Osteoblast (primary cell): ENCODE measurements around the gene CFAP77. TPM values are rescaled to one million over a fixed set of nuclear protein-coding genes. Genes with fewer than 3 reads are reported as not detected.

Experiments used
- DNase-seq: peaks from one replicate; pipeline ENCODE4 v3.0.0; 2011; ENCODE audit warnings: low spot score, mixed read lengths; ENCODE audit not compliant: insufficient read length; ENCODE audit errors: missing footprints
- H2AFZ ChIP-seq: 2 replicates; pipeline ENCODE4 v1.6.0; 2011; ENCODE audit warnings: mild to moderate bottlenecking, low read length
- H3K27ac ChIP-seq: 2 replicates; pipeline ENCODE4 v1.5.1; 2011; ENCODE audit warnings: mild to moderate bottlenecking, low read depth, low read length, moderate library complexity
- H3K27me3 ChIP-seq: 2 replicates; pipeline ENCODE4 v1.6.0; 2012; ENCODE audit warnings: mild to moderate bottlenecking, control low read depth, inconsistent platforms, low read length, moderate library complexity; ENCODE audit not compliant: insufficient read depth
- H3K36me3 ChIP-seq: 2 replicates; pipeline ENCODE4 v1.5.1; 2011; ENCODE audit warnings: mild to moderate bottlenecking, low read length, control low read depth, moderate library complexity; ENCODE audit not compliant: insufficient read depth
- H3K4me1 ChIP-seq: 2 replicates; pipeline ENCODE4 v1.5.1; 2011; ENCODE audit warnings: mild to moderate bottlenecking, low read length, control low read depth, moderate library complexity; ENCODE audit not compliant: insufficient read depth
- H3K4me2 ChIP-seq: 2 replicates; pipeline ENCODE4 v1.6.0; 2011; ENCODE audit warnings: mild to moderate bottlenecking, low read length; ENCODE audit not compliant: insufficient read depth
- H3K4me3 ChIP-seq: fragments of 200-600 bp; sonication (generic); 3 replicates; pipeline ENCODE4 v1.5.1; 2012; ENCODE audit warnings: mild to moderate bottlenecking, low read length, inconsistent platforms; ENCODE audit not compliant: insufficient read depth
- H3K79me2 ChIP-seq: 2 replicates; pipeline ENCODE4 v1.6.0; 2012; ENCODE audit warnings: mild to moderate bottlenecking, low read length, control low read depth, inconsistent platforms; ENCODE audit not compliant: insufficient read depth
- H3K9me3 ChIP-seq: 2 replicates; pipeline ENCODE4 v1.5.1; 2011; ENCODE audit warnings: low read depth, low read length, control low read depth
- H4K20me1 ChIP-seq: 2 replicates; pipeline ENCODE4 v1.6.0; 2012; ENCODE audit warnings: mild to moderate bottlenecking, low read length, control low read depth; ENCODE audit not compliant: insufficient read depth
- total RNA-seq: library from RNA; depleted of rRNA; stranded (reverse); fragments of >200 nt; gene quantifications from 2 replicates; pipeline ENCODE4 v1.2.3, GENCODE V29; 2012
- TF ChIP-seq, protein P1 (sequence below): IDR thresholded peaks from 2 replicates; pipeline ENCODE4 v1.5.1; 2011; ENCODE audit warnings: mild to moderate bottlenecking, low read depth, low read length, moderate library complexity; ENCODE audit errors: extremely low read depth

Gene CFAP77
- total RNA-seq, 1 donor, result 0.36 TPM

DNA sequence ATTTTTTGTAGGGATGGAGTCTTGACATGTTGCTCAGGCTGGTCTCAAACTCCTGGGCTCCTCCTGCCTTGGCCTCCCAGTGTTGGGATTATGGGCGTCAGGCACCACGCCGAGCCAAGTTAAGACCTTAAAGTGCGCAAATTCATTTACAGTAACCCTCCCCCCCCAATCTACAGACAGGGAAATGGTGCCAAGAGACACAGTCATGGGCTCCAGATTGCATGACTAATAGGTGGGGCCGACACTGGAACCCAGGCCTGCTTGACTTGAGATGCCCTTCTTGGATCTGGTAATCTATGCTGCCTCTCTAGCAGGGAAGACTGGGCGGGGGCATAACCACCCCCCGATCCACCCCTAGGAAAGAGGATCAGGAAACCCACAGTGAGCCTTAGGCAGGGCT is 22.9 kb upstream of the CFAP77 start:
- H3K27me3 ChIP-seq, result no peaks in the 10 kb centered on the region
- TF ChIP-seq, protein P1, sequence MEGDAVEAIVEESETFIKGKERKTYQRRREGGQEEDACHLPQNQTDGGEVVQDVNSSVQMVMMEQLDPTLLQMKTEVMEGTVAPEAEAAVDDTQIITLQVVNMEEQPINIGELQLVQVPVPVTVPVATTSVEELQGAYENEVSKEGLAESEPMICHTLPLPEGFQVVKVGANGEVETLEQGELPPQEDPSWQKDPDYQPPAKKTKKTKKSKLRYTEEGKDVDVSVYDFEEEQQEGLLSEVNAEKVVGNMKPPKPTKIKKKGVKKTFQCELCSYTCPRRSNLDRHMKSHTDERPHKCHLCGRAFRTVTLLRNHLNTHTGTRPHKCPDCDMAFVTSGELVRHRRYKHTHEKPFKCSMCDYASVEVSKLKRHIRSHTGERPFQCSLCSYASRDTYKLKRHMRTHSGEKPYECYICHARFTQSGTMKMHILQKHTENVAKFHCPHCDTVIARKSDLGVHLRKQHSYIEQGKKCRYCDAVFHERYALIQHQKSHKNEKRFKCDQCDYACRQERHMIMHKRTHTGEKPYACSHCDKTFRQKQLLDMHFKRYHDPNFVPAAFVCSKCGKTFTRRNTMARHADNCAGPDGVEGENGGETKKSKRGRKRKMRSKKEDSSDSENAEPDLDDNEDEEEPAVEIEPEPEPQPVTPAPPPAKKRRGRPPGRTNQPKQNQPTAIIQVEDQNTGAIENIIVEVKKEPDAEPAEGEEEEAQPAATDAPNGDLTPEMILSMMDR, result no peak
- peaks cover 71% of the 10 kb centered on the region for H3K36me3 ChIP-seq
- peak; percentile 80 for DNase-seq
- no peaks in the 10 kb centered on the region for H3K4me1 ChIP-seq
- H2AFZ ChIP-seq, result no peak overlapping the region
- H3K4me2 ChIP-seq, result no peak overlapping the region
- H3K4me3 ChIP-seq, result no peak overlapping the region
- H3K9me3 ChIP-seq, result no peaks in the 10 kb centered on the region
- H3K79me2 ChIP-seq, result no peaks in the 10 kb centered on the region
- no peaks in the 10 kb centered on the region for H4K20me1 ChIP-seq
- no peak overlapping the region for H3K27ac ChIP-seq

DNA sequence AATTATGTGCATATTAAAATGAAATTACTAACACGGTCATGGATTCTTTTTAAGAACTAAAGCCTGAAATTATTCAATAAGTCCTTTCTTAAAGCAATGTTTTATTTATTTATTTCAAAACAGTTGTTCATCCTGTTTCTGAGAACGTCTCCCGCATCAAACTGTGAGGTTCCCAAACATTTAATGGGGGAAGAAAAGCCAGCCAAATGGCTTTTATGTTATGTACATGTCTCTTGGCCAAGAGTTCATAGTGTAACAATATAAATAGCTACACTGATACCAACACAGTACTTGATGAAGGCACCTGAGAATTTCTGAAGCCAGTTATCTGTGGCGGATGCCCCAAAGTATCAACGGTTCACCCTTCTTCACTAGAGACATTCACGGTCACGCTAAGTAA is 19.0 kb upstream of the CFAP77 start:
- Histone ChIP-seq H3K36me3 (peaks cover 59% of the 10 kb centered on the region), H3K79me2 (no peaks in the 10 kb centered on the region), H4K20me1 (no peaks in the 10 kb centered on the region), H3K4me1 (no peaks in the 10 kb centered on the region), H3K27me3 (no peaks in the 10 kb centered on the region), H2AFZ (no peak overlapping the region), H3K9me3 (no peaks in the 10 kb centered on the region), H3K4me2 (no peak overlapping the region), H3K4me3 (no peak overlapping the region), H3K27ac (no peak overlapping the region)
- TF ChIP-seq, protein P1, result no peak
- DNase-seq, result no peak

DNA sequence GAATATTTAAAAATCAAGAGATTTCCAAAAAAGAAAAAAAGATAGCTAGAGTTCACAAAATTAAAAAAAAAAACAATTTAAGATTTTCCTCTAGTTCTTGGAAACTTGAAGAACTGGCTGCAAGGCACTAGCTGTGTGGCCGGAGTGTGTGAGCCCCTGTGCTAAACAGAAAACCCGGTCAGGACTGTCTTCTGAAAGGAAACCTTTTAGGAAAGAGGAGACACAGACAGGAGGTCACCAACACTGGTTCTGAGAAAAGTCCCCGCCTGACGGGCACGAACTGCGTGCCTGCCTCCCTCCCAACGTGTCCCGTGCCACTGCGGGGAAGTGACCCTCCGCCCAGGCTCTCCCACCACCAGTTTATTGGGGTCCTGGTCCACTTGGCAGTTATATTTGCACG is 18.6 kb upstream of the CFAP77 start:
- Histone ChIP-seq H2AFZ (no peak overlapping the region), H3K36me3 (peaks cover 61% of the 10 kb centered on the region), H3K27me3 (no peaks in the 10 kb centered on the region)

DNA sequence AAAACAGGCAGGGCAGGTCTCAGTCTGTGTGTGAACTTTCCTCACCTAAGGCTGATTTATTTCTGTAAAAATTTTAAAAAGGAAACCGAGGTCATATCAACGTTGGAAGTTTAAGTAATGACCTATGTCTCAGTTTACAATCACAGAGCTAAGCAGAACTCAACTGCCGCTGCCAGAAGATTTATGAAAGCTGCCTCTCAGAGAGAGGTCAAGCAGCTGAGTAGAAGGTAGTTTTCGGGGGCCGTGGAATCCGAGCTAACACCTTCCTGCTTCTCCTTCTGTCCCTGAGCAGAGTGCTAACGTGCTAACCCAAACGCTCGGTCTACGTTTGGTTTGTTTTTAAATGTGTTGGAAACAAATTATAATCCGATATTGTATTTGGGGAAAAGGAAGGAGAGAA is 14.5 kb upstream of the CFAP77 start:
- peaks cover 55% of the 10 kb centered on the region for H3K36me3 ChIP-seq
- TF ChIP-seq, protein P1, result no peak

More for the DNA sequence above, 18.6 kb upstream of the CFAP77 start:
- no peaks in the 10 kb centered on the region for H3K9me3 ChIP-seq
- DNase-seq, result no peak
- TF ChIP-seq, protein P1, result no peak
- no peak overlapping the region for H3K4me3 ChIP-seq
- H3K4me1 ChIP-seq, result no peaks in the 10 kb centered on the region
- no peaks in the 10 kb centered on the region for H3K79me2 ChIP-seq
- no peak overlapping the region for H3K27ac ChIP-seq
- no peaks in the 10 kb centered on the region for H4K20me1 ChIP-seq
- no peak overlapping the region for H3K4me2 ChIP-seq

More for the DNA sequence above, 14.5 kb upstream of the CFAP77 start:
- Histone ChIP-seq H4K20me1 (no peaks in the 10 kb centered on the region), H3K27me3 (no peaks in the 10 kb centered on the region), H3K27ac (no peak overlapping the region), H3K79me2 (no peaks in the 10 kb centered on the region), H3K4me2 (no peak overlapping the region), H2AFZ (no peak overlapping the region), H3K9me3 (no peaks in the 10 kb centered on the region), H3K4me3 (no peak overlapping the region), H3K4me1 (no peaks in the 10 kb centered on the region)
- DNase-seq, result no peak
